T follicular helper cell (primary cell): ENCODE data around the gene BIVM.

Experiments
- DNase-seq: peaks from one replicate; pipeline ENCODE4 v3.0.0-alpha.2; 2020; ENCODE audit warnings: low read depth

Gene BIVM

GRCh38 chr13:102845289-102845629 is 46.3 kb downstream of the BIVM start:
- no peak for DNase-seq

GRCh38 chr13:102845630-102846260 is 46.8 kb downstream of the BIVM start, which contains the start of gene ERCC5:
Gene ERCC5 (plus strand): TSS chr13:102846032. CDS start chr13:102846267, 235 bp downstream.
- peak; percentile 93 for DNase-seq

GRCh38 chr13:102846261-102847015 is 47.5 kb downstream of the BIVM start:
- DNase-seq = peak; percentile 25

- no peak for DNase-seq
These were observed 48.6 kb downstream of the BIVM start for GRCh38 chr13:102847272-102848234.

- no peak for DNase-seq
These were observed 50.0 kb downstream of the BIVM start for GRCh38 chr13:102848956-102849355.

- no peak for DNase-seq
These were observed 53.6 kb downstream of the BIVM start for GRCh38 chr13:102852556-102852955.

GRCh38 chr13:102854675-102855074 is 55.8 kb downstream of the BIVM start:
- no peak for DNase-seq

- DNase-seq = no peak
These were observed 57.6 kb downstream of the BIVM start for GRCh38 chr13:102856557-102856956.

- DNase-seq = no peak
These were observed 63.8 kb downstream of the BIVM start for GRCh38 chr13:102862624-102863210.

- no peak for DNase-seq
These were observed 64.7 kb downstream of the BIVM start for GRCh38 chr13:102863590-102863989.

- no peak for DNase-seq
These were observed 69.5 kb downstream of the BIVM start for GRCh38 chr13:102868366-102868936.

- DNase-seq = no peak
These were observed 71.2 kb downstream of the BIVM start for GRCh38 chr13:102869948-102870676.

- DNase-seq = peak; percentile 29
These were observed 71.9 kb downstream of the BIVM start for GRCh38 chr13:102870677-102871415.

GRCh38 chr13:102872131-102872530 is 73.2 kb downstream of the BIVM start:
- DNase-seq = no peak

- no peak for DNase-seq
These were observed 73.6 kb downstream of the BIVM start for GRCh38 chr13:102872531-102872930.

GRCh38 chr13:102873653-102874052 is 74.7 kb downstream of the BIVM start:
- no peak for DNase-seq

GRCh38 chr13:102875256-102875655 is 76.3 kb downstream of the BIVM start:
- no peak for DNase-seq

- no peak for DNase-seq
These were observed 78.4 kb downstream of the BIVM start for GRCh38 chr13:102877303-102877702.

- no peak for DNase-seq
These were observed 79.6 kb downstream of the BIVM start for GRCh38 chr13:102878481-102878880.

- DNase-seq = no peak
These were observed 81.0 kb downstream of the BIVM start for GRCh38 chr13:102879793-102880499.
